M059J (cell line): ENCODE data around the gene ZRANB1. TPM values are rescaled to one million over a fixed set of nuclear protein-coding genes. Genes with fewer than 3 reads are reported as not detected.

Experiments used
- DNase-seq: peaks from one replicate; pipeline ENCODE4 v3.0.0-alpha.2; 2012; ENCODE audit warnings: low read depth
- total RNA-seq: library from RNA; depleted of rRNA; stranded (reverse); fragments of >200 nt; shearing (Covaris generic); gene quantifications from 2 replicates; pipeline ENCODE4 v1.2.3, GENCODE V29; 2014

Gene ZRANB1
- total RNA-seq, 1 experiment from 2014 or later, result 17.1 TPM

DNA sequence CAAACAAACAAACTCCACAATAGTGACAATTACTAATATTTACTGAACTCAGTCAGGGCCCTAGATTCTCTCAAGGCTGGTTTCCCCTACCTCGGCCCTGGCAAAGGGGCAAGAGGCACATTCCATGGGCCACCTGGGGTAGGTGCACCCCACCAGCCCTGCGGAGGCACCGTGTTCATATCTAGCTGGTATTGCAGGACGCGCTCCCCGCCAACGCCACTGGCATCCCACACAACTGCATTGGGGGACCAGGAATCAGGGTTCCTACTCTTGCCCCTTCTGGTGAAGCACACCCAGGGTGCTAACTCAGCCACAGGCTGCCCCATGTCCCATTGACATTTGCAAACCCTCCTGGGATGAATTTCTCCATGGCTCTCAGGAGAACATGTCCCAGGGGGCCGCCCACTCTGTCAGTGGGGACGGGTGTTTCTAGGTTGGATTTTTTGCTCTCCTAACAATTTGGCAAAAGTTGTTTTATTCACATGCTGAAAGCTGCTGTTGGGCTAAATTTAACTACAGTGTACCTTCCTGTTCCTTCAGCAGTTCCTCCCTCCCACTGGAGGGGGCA lies 76.7 kb downstream of the ZRANB1 start:
- no peak for DNase-seq

DNA sequence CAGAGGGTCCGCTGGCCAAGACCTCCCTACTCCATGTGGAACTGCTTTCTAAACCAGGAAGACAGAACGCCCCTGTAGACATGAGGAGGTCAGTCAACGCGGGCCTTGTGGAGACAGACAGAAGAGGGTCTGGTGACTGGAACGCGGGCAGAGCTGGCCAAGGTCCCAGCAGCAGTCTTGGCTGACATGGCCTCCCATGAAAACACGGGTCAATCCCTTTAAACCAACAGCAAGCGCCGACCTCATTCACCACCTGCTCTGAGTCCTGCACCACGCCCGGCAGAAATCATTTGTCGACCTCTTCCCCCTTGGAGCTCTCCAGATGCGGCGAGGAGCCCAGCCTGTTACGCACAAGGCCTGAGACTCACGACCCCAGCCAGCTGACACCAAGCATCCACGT lies 78.5 kb downstream of the ZRANB1 start:
- no peak for DNase-seq

DNA sequence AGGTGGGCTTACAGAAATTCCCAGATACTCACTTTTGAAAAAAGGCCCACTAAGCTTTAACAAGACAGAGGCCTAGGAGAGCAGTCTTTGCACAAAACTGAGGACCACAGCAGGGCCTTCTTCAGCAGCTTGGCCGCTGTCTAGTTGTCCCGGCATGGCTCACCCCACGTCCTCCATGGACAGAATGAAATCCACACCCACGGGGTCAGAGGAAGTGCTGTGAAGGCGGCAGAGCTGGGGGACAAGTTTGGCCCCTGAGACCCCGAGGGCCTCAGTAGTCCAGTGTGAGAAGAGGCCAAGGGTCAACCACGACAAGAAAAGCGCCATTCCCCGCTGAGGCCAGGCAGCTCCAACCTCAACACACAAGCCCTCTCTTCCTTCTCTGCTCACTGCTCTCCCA lies 78.9 kb downstream of the ZRANB1 start:
- DNase-seq, result no peak

DNA sequence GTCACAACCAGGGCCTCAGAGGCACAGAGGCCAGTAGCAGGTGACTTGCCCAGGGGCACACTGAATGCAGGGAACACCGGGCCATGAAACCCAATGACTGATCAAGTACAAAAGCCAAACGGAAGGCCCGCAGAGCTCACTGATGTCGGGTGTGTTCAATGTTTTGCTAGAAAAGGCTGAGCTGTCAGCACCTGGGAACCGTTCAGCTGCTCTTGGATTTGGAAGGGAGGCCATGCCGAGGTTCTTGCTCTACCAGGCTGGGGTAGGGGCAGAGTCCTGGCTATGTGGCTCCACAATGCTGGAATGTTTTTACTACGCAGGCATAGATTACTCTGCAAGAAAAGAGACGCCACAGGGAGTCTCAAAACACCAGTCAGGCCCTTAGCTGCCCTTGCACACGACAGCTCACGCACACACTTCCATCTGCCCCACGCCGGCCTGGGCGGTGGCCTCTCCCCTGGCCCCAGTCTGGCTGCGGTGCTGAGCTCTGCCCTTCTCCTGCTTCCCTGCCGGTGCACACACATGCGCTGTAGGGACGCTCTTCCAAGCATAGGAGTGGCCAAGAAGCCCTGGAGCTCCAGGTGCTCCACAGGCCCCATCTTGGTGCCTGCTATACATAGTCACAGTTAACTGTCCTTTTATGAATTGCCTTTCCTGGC lies 79.9 kb downstream of the ZRANB1 start:
- no peak for DNase-seq

DNA sequence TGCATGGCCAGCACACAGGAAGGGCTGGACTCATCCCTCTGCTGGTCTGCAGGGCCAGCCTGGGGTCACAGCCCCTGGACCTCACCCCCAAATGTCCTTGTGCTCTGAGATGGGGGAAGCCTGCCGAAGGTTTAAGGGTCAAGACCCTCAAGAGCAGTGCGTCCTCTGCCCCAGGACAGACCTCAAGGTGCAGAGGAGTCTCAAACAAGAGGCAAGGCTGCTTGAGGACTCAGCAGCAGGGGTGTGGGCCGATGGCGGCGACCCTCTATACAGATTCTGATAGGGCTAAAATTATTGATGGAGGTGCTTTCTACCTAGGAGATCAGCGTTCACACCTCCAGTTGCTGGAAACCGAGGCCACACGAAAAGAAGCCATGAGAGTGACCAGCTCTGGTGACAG lies 80.7 kb downstream of the ZRANB1 start:
- DNase-seq, result no peak

DNA sequence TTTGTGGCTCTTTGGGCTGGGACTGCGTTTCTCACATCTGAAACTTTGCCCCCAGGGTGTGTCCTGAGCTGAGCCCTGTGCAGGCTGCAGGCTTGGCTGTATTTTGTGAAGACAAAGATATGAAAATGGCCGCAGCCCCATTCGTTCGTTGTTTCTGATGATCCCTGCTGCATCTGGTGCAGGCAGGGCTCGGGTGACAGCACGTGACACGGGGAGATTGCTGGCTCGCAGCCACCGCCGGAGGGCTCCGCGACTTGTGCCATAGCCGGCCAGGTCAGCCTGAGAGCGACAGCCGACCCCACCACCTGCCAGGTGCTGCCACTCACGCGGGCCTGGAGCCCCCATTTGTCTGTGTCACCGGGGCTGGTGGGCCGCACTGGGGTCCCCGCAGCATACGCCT lies 81.3 kb downstream of the ZRANB1 start:
- DNase-seq, result no peak

DNA sequence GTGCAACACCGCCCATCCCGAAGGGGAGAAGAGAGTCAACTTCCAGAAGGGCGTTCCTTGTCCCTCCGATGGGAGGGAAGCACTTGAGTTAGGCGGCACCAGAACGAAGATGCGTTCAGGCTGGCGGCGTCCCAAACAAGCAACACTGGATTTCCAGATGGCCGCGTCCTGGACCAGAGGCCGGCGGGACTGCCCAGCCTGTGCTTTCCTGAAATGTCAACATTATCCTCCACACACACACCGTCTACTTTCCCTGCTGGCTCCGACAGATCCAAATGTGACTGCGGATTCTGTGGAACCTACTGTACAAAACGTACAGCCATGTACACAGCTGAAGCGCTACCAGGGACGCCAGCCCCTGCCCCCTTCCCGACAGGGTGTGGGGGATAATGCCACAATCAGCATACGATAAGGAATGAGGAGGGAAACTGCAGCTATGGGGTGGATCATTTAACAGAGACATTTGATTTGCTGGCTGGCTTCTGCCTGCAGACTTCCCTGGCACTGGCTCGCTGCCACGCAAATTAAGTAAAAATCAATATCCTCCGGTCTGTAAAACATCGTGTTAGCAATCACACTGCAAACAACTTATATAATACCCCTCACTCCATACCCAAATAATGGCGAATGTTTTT lies 82.1 kb downstream of the ZRANB1 start:
- DNase-seq, result no peak

DNA sequence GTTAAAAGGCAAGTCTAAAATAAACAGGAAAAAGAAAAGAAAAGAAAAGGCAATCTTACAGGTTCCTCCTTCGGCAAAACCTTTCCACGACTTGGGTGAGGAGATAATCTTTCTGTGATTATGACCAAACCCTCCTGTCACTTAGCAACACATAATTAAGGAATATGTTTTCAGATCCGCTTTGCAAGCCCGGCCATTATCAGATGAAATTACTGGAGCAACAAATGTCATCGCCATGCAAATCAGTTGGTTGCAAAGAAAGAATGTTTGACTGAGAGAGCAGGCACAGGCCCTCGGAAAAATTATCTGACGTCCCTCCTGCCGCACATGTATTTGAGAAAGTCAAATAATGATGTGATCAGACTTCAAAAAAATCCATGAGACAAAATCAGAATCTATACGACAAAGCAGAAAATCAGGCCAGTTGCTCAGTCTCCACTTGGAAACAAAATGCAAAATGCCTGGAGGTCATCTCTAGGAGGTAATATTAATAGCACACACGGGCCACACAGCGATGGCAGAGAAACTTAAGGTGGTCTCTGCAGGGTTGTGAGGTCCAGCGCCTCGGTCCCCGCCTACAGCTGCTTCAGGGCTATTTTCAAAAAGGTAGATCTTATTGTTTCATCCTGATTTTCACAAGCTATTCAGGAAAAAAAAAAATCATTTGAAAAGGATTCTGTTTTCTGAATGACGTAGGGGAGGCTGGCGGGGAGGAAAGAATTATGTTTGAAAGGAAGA lies 82.7 kb downstream of the ZRANB1 start:
- no peak for DNase-seq

DNA sequence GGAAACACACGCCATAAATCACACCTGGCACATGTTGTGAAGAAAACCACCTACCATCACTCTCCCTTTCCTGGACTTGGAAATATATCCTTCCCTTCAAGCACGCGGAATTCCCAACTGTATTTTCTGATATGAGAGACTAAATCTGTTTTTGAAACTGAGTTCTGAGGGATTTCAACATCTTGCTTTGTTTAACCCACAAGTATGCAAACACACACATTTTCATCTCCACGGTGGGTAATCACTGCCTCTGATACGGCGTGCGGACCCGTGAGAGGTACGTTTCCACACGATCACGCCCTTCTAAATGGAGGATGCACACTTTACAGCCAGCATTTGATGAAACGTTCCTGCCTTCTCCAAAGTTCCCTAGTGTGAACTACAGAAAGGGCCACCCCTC lies 83.4 kb downstream of the ZRANB1 start:
- DNase-seq, result no peak

DNA sequence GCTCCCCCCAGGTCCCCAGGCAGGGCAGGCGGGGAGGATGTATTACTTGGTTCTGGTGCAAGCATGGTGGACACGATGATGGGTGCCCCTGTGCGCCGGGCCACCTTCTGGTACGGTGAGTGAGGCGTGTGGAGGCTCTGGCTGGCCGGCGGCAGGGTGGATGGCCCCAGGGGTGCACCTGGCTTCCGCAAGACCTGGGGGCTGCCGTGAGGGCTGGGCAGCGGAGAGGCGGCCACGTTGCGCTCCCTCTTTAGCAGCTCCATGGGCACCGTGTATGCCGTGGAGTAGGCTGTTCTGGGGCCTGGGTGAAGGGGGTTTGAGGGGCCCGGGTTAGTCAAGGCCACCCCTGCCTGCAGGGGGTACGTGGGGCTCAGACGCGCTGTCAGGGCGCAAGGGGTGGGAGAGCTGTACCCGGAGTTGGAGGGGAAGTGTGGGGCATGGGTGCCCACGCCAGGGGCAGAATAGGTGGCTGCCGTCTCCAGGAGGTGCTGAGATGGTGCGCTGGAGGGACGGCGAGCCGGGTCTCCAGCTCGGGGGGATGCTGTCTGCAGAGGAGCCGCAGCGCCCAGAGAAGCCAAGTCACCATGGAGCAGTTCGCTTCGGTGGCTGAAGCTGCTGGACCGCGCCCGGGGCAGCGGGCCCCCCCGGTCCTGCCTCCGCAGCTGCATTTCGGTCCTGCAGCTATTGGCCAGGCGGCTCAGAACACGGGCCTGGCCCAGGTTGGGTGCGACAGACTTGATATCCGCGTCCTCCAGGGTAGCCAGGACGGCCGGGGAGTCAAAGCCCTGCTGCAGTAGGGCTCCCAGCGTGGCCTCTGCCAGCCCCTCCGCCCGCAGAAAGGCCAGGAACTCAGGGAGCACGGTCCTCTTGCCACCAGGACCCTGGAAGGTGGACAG lies 84.4 kb downstream of the ZRANB1 start:
- DNase-seq, result no peak

DNA sequence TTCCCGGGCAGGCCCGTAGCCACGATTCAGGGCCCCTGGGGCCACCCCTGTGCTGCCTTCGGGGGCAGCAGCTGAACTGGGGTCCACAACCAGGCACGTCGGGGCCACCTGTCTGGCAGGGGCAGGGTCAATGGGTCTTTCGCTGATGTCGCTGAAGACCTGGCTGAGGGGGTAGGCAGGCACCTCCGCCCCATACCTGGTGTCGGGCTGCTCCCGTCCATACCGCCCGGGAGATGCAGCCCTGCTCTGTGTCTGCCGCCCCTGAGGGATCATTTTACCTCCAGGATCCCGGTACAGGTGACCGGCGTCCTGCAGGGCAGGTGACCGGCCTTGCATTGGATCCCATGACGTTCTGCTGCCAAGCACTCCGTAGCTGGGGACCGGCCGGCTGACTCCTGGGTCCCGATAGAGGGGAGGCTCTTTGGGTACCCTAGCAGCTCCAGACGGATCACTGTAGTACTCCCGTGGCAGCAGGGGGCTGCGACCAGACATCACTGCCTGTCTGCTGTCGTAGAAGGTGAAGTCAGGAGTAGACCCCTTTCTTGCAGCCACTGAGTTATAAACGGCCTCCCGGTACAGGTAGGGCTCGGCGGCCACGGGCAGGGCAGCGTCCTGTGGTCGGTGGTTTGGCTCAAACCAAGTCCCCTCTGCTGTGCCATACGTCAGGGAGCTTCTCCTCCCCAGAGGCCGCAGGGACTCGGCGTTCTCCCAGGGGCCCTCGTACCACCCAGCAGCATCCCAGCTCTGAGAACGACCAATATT lies 85.2 kb downstream of the ZRANB1 start:
- no peak for DNase-seq

DNA sequence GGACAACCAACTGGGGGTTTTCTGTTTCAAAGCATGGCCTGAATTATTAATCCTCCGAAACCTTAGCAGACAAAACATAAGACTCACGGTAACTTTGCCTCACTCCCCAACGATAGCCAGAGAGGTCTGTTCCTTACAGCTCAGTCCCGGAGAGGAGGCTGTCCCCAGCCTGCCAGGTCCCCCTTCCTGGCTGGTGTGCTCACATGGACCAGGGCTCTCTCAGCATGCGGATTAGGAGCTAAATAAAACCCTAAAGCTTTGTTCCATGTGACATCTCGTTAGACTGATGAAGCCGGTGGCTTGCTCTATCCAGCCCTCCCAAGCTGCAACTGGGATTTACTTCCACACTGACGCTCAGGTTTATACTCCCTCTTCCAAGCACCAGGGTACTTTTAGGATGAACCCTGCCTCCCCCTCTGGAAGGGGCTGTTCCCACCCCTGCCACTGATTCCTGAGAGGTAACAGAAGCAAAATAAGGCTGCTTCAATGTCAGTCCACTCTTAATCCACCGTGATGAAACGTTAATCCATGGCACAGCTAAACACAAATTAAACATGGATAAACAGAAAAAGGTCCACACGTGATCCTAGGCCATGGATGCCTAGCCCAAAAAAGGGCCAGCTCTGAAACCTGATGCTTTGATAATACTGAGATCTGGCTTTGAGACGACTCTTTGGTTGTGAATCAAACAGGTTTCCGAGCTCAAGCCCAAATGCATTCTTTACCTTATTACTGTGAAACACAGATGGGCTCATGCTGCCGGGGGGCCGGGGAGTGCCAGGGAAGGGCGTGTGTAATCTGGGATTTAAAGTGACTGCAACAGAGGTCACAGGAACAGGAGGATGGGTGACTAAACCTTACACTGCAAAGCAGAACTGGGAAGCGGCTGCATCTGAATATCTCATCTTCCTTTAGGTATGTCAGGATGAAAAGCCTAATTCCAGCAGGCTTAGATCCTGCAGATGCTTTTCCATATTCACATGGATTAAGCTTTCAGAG lies 86.2 kb downstream of the ZRANB1 start:
- DNase-seq, result no peak

DNA sequence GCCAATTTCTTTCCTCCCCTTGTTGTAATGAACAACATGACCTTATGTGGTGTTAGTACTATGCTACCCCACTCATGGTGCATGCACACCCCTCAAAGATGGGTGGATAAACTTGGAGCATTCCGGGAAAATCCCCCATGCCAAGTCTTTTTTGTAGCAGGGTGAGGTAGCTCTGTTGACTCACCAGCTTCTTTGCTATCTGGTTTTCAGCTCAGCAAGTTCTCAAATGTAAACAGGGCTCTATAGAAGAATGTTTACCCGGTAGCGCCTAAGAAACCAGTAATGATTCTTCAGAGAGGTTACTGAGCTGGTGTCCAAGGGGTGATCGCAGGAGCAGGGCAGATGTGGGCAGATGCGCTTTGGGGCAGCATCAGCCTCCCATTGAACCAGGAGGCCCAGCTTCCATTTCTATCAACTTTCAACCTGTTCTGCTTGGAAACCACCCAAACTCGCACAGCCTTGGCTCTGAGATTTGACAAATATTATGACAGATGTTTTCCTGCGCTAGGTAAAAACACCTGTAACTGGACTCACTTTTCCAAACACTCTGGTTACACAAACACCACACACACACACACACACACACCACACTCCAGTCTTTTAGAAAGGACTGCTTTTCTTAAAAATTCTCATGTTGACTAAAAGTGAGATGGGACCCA lies 87.8 kb downstream of the ZRANB1 start:
- DNase-seq, result peak; percentile 14

DNA sequence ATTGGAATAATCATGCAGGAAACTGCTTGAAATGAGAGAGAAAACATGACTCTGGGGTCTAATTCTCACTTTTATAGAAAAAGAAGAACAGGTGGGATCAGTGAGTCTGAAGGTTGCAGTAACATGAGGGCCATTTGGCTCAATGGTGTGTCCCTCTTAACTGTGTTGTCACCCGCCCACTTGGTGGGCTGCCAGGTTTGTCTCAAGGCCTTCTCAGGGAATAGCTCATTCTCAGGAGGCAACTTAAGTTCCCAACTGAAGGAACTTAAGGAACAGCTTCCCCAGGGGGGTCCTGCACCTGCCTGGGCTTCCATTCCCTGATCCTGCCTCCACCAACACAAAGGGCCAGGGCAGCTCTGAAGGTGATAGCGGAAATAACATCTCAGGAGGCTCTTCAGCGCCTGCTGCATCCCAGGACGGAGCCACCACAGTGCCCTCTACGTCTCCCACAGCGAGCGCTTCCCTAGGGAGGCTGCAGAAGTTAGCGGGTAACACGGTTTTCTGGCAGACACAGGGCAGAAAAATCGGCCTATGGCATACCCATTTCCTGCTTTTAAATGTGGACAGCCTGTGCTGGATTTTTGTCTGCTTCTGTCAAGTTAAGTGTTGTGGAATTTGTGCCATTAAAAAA lies 88.8 kb downstream of the ZRANB1 start:
- DNase-seq, result no peak

DNA sequence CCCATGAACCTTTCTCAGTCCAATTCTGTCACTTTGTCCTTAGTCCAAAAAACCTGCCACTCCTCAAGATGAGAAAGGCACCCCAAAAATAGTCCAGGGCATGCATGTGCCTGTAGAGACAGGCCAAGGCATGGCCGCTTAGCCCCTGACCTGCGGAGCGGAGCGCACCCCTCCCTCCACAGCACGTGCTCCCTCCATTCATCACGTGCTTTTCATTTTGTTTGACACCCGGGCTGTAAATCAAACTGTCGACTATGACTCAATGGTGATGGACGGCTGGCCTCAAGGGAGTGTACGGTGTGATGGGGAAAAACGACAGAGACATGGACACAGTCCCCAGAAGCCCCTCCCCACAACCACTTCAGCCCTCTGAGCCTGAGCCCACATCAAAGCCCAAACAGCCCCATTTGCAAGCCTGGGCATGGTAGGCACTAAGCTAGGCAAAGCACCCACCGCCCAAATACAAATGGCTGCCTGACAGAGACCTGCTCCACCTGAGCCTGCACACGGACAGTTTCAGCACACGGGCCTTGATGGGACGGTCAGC lies 90.6 kb downstream of the ZRANB1 start:
- no peak for DNase-seq

DNA sequence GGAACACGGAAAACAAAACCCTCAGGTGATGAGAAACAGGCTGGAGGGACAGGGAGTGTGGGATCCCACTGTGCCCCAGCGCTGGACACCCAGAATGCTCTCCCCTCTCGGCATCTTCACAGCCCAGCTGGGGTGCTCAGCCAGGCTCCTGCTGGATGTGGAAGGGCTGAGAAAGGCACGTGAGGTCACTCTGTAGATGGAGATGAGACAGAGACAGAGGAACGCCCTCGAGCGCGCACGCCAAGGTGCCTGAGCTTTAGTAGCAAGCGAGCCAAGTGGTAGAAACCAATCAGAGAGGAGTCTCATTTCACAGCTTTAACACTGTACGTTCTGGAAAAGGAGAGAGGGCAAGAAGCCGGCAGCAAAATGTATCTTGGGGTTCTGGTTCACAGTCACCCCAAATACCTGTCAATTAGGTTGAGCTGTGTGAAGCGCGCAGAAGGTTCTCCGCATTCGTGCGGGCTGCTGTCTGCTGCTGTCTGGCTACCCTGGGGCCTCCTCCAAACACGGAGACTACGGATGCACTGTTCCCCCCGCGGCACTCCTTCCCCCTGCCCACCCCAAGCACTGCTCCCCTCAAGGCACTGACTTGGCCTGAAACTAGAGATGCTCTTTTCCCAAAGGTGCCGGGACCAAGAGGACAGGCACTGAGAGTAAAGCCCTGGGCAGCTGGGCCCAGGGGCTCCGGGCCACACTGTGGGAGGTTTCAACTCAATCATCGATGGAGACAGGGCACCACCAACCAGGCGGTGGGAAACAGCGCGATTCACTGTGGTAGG lies 91.4 kb downstream of the ZRANB1 start:
- no peak for DNase-seq

DNA sequence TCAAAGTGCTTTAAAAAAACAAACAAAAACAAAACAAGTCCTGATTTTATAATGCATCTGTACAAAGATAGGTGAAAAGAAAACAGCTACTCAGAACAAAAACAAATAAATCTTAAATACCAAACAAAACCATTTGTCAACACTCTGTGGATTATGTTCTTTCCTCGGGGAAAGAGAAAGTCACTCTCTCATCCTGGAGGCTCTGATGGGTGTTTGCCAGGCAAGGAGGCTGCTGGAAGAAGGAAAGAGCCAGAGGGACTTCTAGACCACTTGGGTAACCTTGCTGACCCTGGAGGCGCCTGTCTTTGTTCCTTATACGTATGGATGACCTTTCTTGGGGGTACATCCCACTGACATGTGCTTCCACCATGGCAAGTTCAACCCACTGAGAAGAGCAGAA lies 92.8 kb downstream of the ZRANB1 start:
- peak; percentile 33 for DNase-seq

DNA sequence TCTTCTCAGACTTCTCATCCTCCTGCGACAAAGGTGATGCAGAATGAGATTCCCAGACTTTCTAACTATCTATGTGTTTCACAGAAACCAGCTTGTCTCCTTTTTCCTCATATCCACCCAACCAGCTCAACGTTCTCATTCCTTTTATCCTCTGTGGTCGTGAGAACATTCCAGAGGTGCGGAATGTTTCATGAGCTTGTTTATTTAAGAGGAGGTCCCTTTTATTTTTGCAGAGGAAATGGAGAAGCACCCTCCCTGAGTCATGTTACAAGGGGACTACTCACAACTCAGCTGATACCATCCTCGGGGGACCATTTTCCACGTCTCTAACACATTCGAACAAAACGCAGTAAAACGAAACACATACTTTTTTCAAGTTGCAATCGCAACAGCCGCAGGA lies 93.2 kb downstream of the ZRANB1 start:
- DNase-seq, result peak; percentile 92
